Dedifferentiated amniotic fluid mesenchymal stem cell (primary cell): ENCODE measurements around the gene MYL6.
A peak's percentile ranks its signal among the peaks of the same experiment; 100 is the strongest.
"Not testable (repeated sequence)": the region's sequence is repeated elsewhere in the genome, so short reads cannot be mapped to it uniquely, and the experiment has no call there.

Experiments
- DNase-seq: peaks from one replicate; pipeline ENCODE4 v3.0.0-alpha.2; 2016; ENCODE audit errors: extremely low spot score

The MYL6 gene

GRCh38 chr12:56158029-56158925 is at the start of gene MYL6:
Gene MYL6 (plus strand): TSS chr12:56158359. CDS start chr12:56158402, 43 bp downstream.
- peak; percentile 99 for DNase-seq

- no peak for DNase-seq
These were observed 47.6 kb upstream of the MYL6 start for GRCh38 chr12:56110571-56110970.

- DNase-seq, result no peak
These were observed 44.1 kb upstream of the MYL6 start for GRCh38 chr12:56114084-56114483.

- no peak for DNase-seq
These were observed 42.8 kb upstream of the MYL6 start for GRCh38 chr12:56115329-56115728.

- DNase-seq, result peak; percentile 94
These were observed 41.7 kb upstream of the MYL6 start, which contains the start of gene RPL41 for GRCh38 chr12:56116267-56117081. Gene RPL41 (plus strand): TSS chr12:56116633.

GRCh38 chr12:56117082-56117706 is 41.0 kb upstream of the MYL6 start:
- not testable (repeated sequence) for DNase-seq

- peak; percentile 99 for DNase-seq
These were observed 40.1 kb upstream of the MYL6 start, which contains the start of gene ZC3H10 for GRCh38 chr12:56117778-56118687. Gene ZC3H10 (plus strand): TSS chr12:56118266. CDS start chr12:56120563, 2,297 bp downstream.

- no peak for DNase-seq
These were observed 39.3 kb upstream of the MYL6 start for GRCh38 chr12:56118688-56119357.

- DNase-seq, result peak; percentile 92
These were observed 38.8 kb upstream of the MYL6 start for GRCh38 chr12:56119361-56119796.

GRCh38 chr12:56120158-56120846 is 37.9 kb upstream of the MYL6 start:
- DNase-seq, result no peak

- DNase-seq, result no peak
These were observed 36.8 kb upstream of the MYL6 start for GRCh38 chr12:56121204-56121870.

GRCh38 chr12:56122637-56123036 is 35.5 kb upstream of the MYL6 start:
- no peak for DNase-seq

- no peak for DNase-seq
These were observed 34.0 kb upstream of the MYL6 start for GRCh38 chr12:56124133-56124532.

GRCh38 chr12:56126732-56127239 is 31.4 kb upstream of the MYL6 start:
- no peak for DNase-seq

GRCh38 chr12:56127485-56127887 is 30.7 kb upstream of the MYL6 start:
- DNase-seq, result no peak

GRCh38 chr12:56127888-56128669 is 30.1 kb upstream of the MYL6 start, which contains the start of gene ESYT1:
Gene ESYT1 (plus strand): TSS chr12:56128267. CDS start chr12:56128320, 53 bp downstream.
- peak; percentile 99 for DNase-seq

GRCh38 chr12:56128670-56129205 is 29.4 kb upstream of the MYL6 start:
- no peak for DNase-seq
